Activated B cell treated with CpG ODN at 0.5 μM for 24 hours (primary cell): ENCODE measurements around the gene TBXAS1. TPM values are rescaled to one million over a fixed set of nuclear protein-coding genes. Genes with fewer than 3 reads are reported as not detected.
"Not testable (repeated sequence)": the region's sequence is repeated elsewhere in the genome, so short reads cannot be mapped to it uniquely, and the experiment has no call there.

Source experiments
- ATAC-seq: fragments of 200-7000 bp; cut with Tn5 transposase; one replicate; pipeline ENCODE4 v1.10.0; 2021; ENCODE audit warnings: low read depth, mild to moderate bottlenecking, moderate library complexity
- CTCF ChIA-PET: fragments of 350-600 bp; sonication (Branson Sonifier 250); formaldehyde crosslinking; loops from one replicate; lab custom pipeline; 2021; ENCODE audit warnings: antibody characterized with exemption; lab: Charles Lee
- POLR2A ChIA-PET: fragments of 350-600 bp; sonication (Branson Sonifier 250); formaldehyde crosslinking; loops from one replicate; lab custom pipeline; 2021; ENCODE audit warnings: antibody characterized with exemption; lab: Charles Lee
- DNase-seq: peaks from one replicate; pipeline ENCODE4 v3.0.0; 2022
- H3K27ac Mint-ChIP-seq: one replicate; pipeline ENCODE4 v1.8.0; 2020; ENCODE audit warnings: mixed read lengths
- H3K27me3 Mint-ChIP-seq: one replicate; pipeline ENCODE4 v1.8.0; 2021; ENCODE audit warnings: mixed read lengths
- H3K36me3 Mint-ChIP-seq: one replicate; pipeline ENCODE4 v1.8.0; 2021; ENCODE audit warnings: low read depth, mixed read lengths
- H3K4me1 Mint-ChIP-seq: one replicate; pipeline ENCODE4 v1.8.0; 2021; ENCODE audit warnings: mixed read lengths
- H3K4me3 Mint-ChIP-seq: one replicate; pipeline ENCODE4 v1.8.0; 2020; ENCODE audit warnings: mild to moderate bottlenecking, mixed read lengths
- H3K9me3 Mint-ChIP-seq: one replicate; pipeline ENCODE4 v1.8.0; 2020; ENCODE audit warnings: mixed read lengths
- intact Hi-C: fragments of 100-400 bp; cut with micrococcal nuclease; formaldehyde crosslinking; loops from one replicate; pipeline ENCODE4 v1.15.1; 2024
- total RNA-seq: library from RNA; stranded (reverse); gene quantifications from 2 replicates; pipeline ENCODE4 v1.2.3, GENCODE V29; 2022
- TF ChIP-seq, protein P1 (sequence below): fragments of 200-600 bp; IDR thresholded peaks from one replicate; pipeline ENCODE4 v1.8.0; 2022; ENCODE audit warnings: antibody characterized with exemption, mild to moderate bottlenecking

Gene TBXAS1
- total RNA-seq, 1 donor from 2014 or later: 3.8 TPM

GRCh38 chr7:139901056-139901795 is 72.2 kb downstream of the TBXAS1 start:
- ChIA-PET POLR2A (interaction anchor here (0.6 to 2.4 kb wide), 6 partner anchors 13 to 1002 kb away, joined by 3 to 15 read pairs (median 3); no protein-coding TSS in a partner anchor), CTCF (interaction anchor here (1.0 to 1.3 kb wide), 3 partner anchors 16 to 254 kb away, joined by 3 read pairs; no protein-coding TSS in a partner anchor)
- intact Hi-C loops: loop anchor here (2.0 kb wide), 1 partner anchor 16 kb away; no protein-coding TSS in a partner anchor
- ATAC-seq (peak; percentile 98), DNase-seq (no peak)
- H3K27ac Mint-ChIP-seq: no peak overlapping the region
- H3K4me1 Mint-ChIP-seq: peaks cover 49% of the 10 kb centered on the region
- TF ChIP-seq, protein P1, sequence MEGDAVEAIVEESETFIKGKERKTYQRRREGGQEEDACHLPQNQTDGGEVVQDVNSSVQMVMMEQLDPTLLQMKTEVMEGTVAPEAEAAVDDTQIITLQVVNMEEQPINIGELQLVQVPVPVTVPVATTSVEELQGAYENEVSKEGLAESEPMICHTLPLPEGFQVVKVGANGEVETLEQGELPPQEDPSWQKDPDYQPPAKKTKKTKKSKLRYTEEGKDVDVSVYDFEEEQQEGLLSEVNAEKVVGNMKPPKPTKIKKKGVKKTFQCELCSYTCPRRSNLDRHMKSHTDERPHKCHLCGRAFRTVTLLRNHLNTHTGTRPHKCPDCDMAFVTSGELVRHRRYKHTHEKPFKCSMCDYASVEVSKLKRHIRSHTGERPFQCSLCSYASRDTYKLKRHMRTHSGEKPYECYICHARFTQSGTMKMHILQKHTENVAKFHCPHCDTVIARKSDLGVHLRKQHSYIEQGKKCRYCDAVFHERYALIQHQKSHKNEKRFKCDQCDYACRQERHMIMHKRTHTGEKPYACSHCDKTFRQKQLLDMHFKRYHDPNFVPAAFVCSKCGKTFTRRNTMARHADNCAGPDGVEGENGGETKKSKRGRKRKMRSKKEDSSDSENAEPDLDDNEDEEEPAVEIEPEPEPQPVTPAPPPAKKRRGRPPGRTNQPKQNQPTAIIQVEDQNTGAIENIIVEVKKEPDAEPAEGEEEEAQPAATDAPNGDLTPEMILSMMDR: no peak
- peaks cover 3% of the 10 kb centered on the region for H3K36me3 Mint-ChIP-seq
- no peak overlapping the region for H3K4me3 Mint-ChIP-seq
- peaks cover 11% of the 10 kb centered on the region for H3K9me3 Mint-ChIP-seq
- H3K27me3 Mint-ChIP-seq: no peaks in the 10 kb centered on the region

GRCh38 chr7:139901901-139902300 is 72.8 kb downstream of the TBXAS1 start:
- Mint-ChIP-seq H3K9me3 (peaks cover 11% of the 10 kb centered on the region), H3K4me1 (peaks cover 49% of the 10 kb centered on the region), H3K27ac (peak overlapping the region; percentile 35), H3K4me3 (no peak overlapping the region), H3K27me3 (no peaks in the 10 kb centered on the region), H3K36me3 (peaks cover 3% of the 10 kb centered on the region)
- DNase-seq: no peak
- TF ChIP-seq, protein P1: no peak
- ChIA-PET CTCF (interaction anchor here (1.1 kb wide), 1 partner anchor 14 kb away, joined by 3 read pairs; no protein-coding TSS in a partner anchor), POLR2A (interaction anchor here (2.4 kb wide), 1 partner anchor 14 kb away, joined by 15 read pairs; no protein-coding TSS in a partner anchor)
- ATAC-seq: no peak
- intact Hi-C loops: loop anchor here (2.0 kb wide), 1 partner anchor 15 kb away; no protein-coding TSS in a partner anchor

- ChIA-PET POLR2A (interaction anchor here (2.4 kb wide), 1 partner anchor 14 kb away, joined by 15 read pairs; no protein-coding TSS in a partner anchor), CTCF (interaction anchor here (1.1 kb wide), 1 partner anchor 14 kb away, joined by 3 read pairs; no protein-coding TSS in a partner anchor)
- Mint-ChIP-seq H3K4me1 (peaks cover 49% of the 10 kb centered on the region), H3K27ac (peak overlapping the region; percentile 35), H3K9me3 (peaks cover 11% of the 10 kb centered on the region), H3K4me3 (no peak overlapping the region), H3K36me3 (peaks cover 3% of the 10 kb centered on the region), H3K27me3 (no peaks in the 10 kb centered on the region)
- no peak for DNase-seq
- intact Hi-C loops: no loop called here
- ATAC-seq: no peak
- TF ChIP-seq, protein P1: no peak
Measured at GRCh38 chr7:139902436-139903102, 73.5 kb downstream of the TBXAS1 start.

DNA sequence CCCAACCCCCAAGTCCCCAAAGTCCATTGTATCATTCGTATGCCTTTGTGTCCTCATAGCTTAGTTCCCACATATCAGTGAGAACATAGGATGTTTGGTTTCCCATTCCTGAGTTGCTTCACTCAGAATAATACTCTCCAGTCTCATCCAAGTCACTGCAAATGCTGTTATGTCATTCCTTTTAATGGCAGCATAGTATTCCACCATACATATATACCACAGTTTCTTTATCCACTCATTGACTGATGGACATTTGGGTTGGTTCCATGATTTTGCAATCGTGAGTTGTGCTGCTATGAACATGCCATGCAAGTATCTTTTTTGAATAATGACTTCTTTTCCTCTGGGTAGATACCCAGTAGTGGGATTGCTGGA is 74.0 kb downstream of the TBXAS1 start:
- Mint-ChIP-seq H3K4me1 (peaks cover 53% of the 10 kb centered on the region), H3K9me3 (peaks cover 11% of the 10 kb centered on the region)
- ATAC-seq, H3K27me3 Mint-ChIP-seq, POLR2A ChIA-PET, H3K27ac Mint-ChIP-seq, CTCF ChIA-PET, H3K36me3 Mint-ChIP-seq, intact Hi-C loops, DNase-seq, H3K4me3 Mint-ChIP-seq: not testable (repeated sequence)

DNA sequence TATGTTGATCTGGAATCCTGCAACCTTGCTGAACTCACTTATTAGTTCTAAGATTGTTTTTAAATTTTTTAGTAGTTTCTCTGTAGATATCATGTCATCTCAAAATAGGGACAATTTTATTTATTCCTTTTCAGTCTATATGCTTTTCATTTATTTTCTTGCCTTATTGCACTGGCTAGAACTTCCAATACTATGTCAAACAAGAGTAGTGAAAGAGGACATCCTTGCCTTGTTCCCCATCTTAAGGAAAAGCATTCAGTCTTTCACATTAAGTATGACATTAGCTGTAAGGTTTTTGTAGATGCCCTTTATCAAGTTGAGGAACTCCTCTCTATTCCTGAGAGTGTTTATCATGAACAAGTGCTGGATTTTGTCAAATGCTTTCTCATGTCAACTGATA is 77.8 kb downstream of the TBXAS1 start:
- TF ChIP-seq, protein P1: no peak
- POLR2A ChIA-PET: no interaction called here
- Mint-ChIP-seq H3K4me3 (no peak overlapping the region), H3K9me3 (peaks cover 6% of the 10 kb centered on the region), H3K27ac (no peak overlapping the region), H3K36me3 (peaks cover 3% of the 10 kb centered on the region), H3K27me3 (no peaks in the 10 kb centered on the region), H3K4me1 (peaks cover 31% of the 10 kb centered on the region)
- DNase-seq (no peak), ATAC-seq (no peak)
- CTCF ChIA-PET: no interaction called here
- intact Hi-C loops: no loop called here
